ENCODE measurements around the gene KCNAB3.
"Not testable (repeated sequence)": the region's sequence is repeated elsewhere in the genome, so short reads cannot be mapped to it uniquely, and the experiment has no call there.

Gene KCNAB3

DNA sequence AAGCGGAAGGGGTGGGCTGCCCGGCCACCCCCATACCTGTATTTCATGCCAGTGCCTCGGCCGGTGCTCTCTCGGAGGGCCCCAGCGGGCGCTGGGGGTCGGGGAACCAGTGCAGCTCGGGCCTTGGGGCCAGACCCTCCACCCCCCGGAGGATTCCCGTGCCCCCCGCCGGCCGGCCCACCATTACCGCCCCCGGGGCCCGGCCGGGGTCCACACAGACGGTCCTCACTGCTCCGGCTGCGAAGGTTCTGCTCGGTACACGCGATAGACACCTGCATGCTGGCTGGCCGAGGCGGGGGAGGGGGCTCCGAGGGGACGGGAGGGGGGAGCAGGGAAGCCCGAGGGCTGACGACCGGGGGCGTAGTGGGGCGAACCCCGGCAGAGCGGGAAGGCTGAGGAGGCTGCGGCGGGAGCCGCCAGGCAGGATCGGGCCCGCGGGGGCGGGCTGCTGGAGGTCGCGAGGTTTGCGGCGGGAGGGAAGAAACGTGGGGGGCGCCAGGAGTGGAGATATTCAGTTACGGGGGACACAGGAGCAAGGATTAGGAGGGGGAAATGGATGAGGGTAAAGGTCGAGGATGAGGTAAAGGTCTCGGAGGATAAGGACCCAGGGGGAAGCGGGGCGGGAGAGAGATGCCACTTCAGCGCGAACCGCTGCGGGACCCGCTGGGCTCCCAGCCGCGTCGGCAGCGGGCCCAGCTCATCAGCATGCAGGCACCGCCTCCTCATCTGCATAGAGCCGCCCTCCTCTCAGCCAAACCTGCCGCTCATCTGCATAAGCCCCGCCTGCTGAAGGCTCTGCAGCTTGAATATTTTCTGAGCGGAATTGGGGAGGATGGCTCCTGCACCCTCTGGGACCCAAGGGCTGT, at the start of gene KCNAB3:
KCNAB3 (minus strand) TSS at position 699 of the 866 bp plus-strand sequence; CDS start at position 278, 421 bp downstream.
- peak; percentile 59 to 65 for DNase-seq

GRCh38 chr17:7977805-7978204, 48.1 kb upstream of the KCNAB3 start:
- no peak for DNase-seq

DNA sequence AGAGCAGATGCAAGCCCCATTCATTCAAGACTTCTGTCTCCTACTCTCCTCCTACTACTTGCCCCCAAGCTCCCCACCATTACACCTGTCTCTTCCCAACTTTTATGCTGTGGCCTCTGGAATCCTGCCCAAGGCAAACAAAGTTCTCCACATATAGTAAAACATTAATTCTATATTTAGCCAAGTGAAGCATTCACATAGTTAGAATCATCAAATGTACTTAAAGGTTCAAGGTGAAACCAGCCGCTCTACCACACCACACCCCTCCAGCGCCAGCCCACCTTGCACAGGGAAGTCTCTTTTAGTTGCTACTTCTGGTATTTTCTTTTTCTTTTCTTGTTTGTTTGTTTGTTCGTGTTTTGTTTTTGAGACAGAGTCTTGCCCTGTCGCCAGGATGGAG, 47.4 kb upstream of the KCNAB3 start:
- DNase-seq, result no peak

DNA sequence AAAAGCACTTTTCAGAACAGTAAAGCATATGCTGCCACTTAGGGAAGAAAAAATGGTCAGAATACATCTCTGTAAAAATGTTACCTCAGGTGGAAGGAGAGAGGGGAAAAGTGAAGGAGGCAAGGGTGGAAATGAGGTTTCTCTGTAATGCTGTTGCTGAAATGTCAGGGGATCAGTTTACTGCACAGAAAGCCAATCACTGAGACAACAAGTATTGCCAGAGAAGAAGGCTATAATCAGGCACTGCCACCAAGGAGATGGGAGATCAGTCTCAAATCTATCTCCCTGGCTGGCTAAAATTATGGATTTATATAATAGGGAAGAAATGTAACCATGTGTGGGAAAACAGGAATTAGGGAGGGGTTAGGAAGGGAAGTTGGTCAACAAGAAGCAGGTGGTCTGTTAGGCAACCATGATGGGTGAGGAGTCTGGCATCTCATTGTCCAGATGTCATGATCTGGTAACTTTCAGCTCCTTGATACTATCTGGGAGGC, 45.0 kb upstream of the KCNAB3 start:
- DNase-seq, result no peak

- DNase-seq, result no peak
Measured at GRCh38 chr17:7972131-7972785, 42.6 kb upstream of the KCNAB3 start.

DNA sequence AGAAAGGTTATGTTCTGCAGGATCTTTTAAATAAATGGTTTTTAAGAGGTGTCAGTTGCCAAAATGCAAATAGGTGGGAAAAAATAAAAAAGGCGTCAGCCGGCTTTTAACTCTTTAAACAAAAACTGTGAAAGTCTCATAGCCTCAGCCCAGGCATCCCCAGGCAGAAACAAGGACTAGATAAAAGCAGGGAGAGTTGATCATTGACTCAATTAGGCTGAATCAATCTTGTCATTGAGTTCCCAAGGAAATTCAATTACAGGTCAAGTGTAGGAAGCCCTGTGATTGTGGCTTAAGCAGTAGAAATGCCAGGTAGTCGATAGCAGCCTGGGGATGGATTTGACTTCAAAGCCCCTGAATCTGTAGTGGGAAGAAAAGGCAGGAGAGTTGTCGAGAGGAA, 42.0 kb upstream of the KCNAB3 start:
- DNase-seq, result no peak

DNA sequence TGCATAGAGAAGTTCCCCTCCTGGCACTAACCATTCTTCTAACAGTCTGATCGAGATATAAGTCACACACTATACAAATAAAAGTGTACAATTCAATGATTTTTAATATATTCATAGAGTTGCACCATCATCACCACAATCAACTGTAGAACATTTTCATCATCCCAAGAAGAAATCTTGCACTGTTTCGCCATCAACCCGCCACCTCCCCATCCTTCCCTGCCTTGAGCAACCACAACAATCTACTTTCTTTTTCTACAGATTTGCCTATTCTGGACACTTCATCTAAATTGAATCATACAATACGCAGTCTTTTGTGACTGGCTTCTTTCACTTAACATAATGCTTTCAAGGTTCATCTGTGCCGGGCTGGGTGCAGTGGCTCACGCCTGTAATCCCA, 39.8 kb upstream of the KCNAB3 start:
- no peak for DNase-seq

DNA sequence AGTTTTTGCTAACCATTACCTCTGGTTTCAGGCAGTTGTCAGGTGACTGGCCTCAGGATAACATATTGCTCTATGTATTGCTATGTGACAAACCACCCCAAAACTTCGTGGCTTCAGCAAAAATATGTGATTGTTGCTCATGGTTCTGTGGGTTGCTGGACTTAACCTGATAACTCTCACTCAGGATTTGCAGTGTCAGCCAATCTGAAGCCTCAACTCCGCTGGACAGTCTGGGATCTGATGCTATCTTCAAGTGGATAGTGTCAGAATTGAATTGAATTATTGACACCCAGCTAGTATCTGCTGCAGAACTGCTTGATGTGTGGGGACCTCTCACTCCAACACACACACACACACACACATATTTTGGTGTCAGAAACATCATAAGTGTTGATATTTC, 38.1 kb upstream of the KCNAB3 start:
- no peak for DNase-seq

DNA sequence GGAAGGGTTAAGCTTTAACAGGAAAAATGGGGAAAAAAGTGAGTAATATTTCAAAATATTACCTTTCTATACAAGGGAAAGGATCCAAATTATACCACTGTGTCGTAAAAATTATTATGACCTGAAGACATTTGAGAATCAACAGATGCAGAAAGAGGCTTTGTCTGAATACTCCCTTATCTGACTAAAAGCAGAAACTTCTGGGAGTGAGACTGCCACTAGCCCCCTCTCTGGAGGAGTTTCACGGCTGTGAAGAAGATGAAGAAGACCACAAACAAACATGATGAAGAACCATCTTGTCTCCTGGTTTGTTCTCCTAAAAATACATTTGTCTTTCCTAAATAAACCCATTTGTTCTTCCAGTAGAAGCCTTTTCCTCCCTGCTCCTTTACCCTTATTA, 31.8 kb upstream of the KCNAB3 start:
- no peak for DNase-seq

DNA sequence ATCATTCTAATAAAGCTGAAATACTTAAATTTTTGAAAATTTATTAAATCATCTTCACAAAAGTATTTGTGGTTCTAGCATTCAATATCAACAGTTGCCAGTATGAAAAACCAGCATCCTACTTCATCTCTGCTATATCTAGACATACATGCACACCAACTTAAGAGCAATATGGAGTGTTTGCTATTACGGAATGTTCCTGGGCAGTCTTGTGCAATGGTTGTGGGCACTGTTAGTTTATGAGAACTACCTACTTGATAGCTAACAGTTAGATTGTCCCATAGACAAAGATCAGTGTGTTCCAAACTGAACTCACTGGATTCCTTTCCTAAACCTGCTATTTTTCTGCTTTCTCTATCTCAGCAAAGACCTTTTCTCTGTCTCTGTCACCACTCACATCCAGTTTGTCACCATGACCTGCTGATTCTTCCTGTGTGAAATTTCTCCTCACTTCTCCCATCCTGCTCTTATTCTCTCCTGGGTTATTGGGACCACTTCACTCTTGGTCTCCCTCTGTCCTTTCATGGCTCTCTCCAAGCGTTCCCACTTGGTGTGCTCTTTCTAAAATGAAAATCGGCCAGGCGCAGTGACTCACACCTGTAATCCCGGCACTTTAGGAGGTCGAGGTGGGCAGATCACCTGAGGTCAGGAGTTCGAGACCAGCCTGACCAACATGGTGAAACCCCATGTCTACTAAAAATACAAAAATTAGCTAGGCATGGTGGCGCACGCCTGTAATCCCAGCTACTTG, 30.0 kb upstream of the KCNAB3 start:
- no peak for DNase-seq

GRCh38 chr17:7956228-7956965, 26.7 kb upstream of the KCNAB3 start:
- no peak for DNase-seq

DNA sequence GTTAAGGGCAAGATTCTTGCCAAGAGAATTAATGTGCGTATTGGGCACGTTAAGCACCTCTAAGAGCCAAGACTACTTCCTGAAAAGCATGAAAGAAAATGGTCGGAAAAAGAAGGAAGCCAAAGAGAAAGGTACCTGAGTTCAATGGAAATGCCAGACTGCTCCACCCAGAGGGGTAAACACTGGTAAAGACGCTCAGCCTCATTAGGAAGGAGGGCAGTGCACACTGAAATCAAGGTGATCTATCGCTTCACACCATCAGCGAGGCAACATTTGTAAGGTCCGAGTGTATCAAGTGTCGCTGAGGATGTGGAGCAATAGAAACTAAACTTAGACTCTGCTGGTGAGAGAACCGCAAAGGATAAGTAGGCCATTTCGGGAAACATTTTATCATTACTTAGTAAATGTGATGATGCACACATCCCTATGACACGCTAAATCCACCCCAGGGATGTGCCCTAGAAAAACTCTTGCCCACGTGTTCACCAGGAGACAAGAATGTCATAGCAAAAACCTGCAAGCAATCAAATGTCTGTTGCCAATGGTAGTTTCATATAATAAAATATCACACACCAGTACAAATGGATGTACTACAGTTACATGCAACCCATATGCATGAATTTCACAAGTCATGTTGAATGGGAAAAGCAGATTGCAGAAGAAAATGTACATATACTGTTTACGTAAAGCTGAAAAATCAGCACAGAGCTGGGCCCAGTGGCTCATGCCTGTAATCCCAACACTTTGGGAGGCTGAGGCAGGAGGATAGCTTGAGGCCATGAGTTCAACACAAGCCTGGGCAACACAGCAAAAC, 26.0 kb upstream of the KCNAB3 start:
- DNase-seq, result no peak

GRCh38 chr17:7953266-7953665, 23.6 kb upstream of the KCNAB3 start:
- not testable (repeated sequence) for DNase-seq

DNA sequence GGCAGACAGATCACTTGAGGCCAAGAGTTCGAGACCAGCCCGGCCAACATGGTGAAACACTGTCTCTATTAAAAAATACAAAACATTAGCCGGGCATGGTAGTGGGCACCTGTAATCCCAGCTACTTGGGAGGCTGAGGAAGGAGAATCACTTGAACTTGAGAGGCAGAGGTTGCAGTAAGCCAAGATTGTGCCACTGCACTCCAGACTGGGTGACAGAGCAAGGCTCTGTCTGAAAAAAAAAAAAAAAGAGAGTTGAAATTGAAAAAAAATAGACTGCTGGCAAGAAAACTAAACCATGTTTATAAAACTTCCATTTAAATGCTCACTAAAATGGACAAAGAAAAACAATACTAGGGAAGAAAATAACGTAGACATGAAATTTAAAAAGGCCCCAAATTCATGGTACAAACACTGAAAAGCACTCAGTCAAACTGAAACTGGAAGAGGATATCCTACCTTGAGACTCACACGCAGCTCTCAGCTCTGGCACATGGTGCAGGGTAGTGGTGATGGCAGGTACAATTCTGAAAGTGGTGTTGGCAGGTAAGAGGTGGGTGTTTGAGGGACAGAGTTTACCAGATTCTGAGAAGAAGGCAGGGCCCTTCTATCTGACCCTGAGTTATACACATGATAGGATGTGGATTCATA, 21.6 kb upstream of the KCNAB3 start:
- peak; percentile 45 to 51 for DNase-seq

GRCh38 chr17:7950578-7950977, 20.9 kb upstream of the KCNAB3 start:
- no peak for DNase-seq

DNA sequence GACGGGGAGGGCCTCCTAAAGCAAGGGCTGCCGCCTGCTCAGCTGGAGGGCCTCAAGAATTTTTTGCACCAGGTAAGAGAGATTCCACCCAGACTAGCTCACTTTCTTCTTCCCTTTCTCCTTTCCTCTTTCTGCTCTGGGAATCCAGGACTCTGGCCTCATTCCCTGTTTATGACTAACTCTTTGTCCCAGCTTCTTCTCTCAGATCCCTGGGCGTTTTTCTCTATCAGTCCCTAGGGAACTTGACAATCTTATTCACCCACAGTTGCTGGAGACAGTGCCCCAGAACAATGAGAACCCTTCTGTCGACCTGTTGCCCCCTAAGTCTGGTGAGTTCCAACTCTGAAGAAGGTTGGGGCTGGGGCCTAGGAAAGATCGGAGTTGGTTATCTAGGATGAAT, 18.0 kb upstream of the KCNAB3 start:
- no peak for DNase-seq

GRCh38 chr17:7946441-7946840, 16.8 kb upstream of the KCNAB3 start:
- no peak for DNase-seq

DNA sequence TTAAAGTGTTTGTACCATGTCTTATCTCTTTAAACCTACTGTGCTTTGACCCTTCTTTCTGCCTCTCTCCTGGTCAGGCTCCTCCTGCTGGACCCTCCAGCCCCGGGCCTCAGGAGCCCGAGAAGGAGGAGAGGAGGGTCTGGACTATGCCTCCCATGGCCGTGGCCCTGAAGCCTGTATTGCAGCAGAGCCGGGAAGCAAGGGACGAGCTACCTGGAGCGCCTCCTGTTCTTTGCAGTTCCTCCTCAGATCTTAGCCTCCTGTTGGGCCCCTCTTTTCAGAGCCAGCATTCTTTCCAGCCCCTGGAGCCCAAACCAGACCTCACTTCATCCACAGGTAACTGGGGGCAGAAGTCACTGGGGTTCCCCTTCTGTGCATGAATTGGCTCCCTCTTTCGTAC, 16.0 kb upstream of the KCNAB3 start:
- no peak for DNase-seq

DNA sequence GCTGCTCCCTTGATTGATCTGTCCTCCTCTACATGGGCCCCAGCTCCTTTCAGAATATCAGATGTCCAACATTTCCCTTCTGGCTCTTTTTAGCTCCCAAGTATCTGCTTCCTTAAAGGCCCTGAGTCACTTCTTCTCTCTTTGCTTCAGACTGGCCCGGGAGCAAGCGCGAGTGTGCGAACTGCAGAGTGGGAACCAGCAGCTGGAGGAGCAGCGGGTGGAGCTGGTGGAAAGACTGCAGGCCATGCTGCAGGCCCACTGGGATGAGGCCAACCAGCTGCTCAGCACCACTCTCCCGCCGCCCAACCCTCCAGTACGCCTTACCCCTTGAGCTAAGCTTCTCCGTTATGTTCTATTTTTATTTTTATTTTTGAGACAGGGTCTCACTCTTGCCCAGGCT, 14.7 kb upstream of the KCNAB3 start:
- no peak for DNase-seq

- DNase-seq, result no peak
Measured at GRCh38 chr17:7943291-7943690, 13.6 kb upstream of the KCNAB3 start.

- DNase-seq, result no peak
Measured at GRCh38 chr17:7940743-7941142, 11.1 kb upstream of the KCNAB3 start.

Data from stimulated activated CD4-positive, alpha-beta T cell treated with anti-CD3 and anti-CD28 coated beads, Interleukin-2, amount 100 ng/mL, for 24 hours (primary cell).